HG02938 (cell line): ENCODE data around the gene RBM41.

Source experiments
- ATAC-seq: cut with Tn5 transposase; IDR thresholded peaks from one replicate; pipeline ENCODE4 v1.9.1; 2021; ENCODE audit warnings: mild to moderate bottlenecking, moderate library complexity; ENCODE audit not compliant: unreplicated experiment

The RBM41 gene

GRCh38 chrX:107047622-107048021 lies 71.0 kb downstream of the RBM41 start:
- no peak for ATAC-seq

- ATAC-seq = no peak
Measured at GRCh38 chrX:107029752-107030151, 88.9 kb downstream of the RBM41 start.

GRCh38 chrX:107025545-107025944 lies 93.1 kb downstream of the RBM41 start:
- no peak for ATAC-seq

DNA sequence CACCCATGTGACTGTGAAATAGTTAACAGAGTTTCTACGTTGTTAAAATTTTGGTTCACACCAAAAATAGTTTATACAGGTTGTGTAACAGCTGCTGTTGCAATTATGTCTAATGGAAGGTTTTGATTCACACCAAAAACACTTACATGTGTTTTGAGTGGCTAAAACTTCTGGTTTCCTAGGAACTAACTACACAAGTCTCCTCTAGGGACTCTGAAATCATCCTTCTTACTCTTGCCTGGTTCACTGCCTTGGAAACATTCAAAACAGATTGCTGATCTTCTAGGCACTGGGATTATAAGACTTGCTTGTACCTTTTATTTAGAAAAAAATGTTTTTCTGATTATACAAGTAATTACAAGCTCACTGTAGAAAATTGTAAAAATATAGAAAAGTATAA lies 103.7 kb downstream of the RBM41 start:
- no peak for ATAC-seq
